Retinal pigment epithelial cell (primary cell): ENCODE results near the gene CA12.

ENCODE experiments used
- DNase-seq: peaks from one replicate; pipeline ENCODE4 v3.0.0-alpha.2; 2010; ENCODE audit warnings: low read depth
- H3K4me3 ChIP-seq: 2 replicates; pipeline ENCODE4 v1.5.1; 2011; ENCODE audit warnings: mild to moderate bottlenecking, low read length, control low read depth, moderate library complexity
- TF ChIP-seq, protein P1 (sequence below): conservative IDR thresholded peaks from 2 replicates; pipeline ENCODE4 v1.5.1; 2011; ENCODE audit warnings: low read depth, low read length, control low read depth, inconsistent platforms

Gene CA12

GRCh38 chr15:63299943-63300575 is 81.6 kb downstream of the CA12 start:
- no peak for DNase-seq
- TF ChIP-seq, protein P1, sequence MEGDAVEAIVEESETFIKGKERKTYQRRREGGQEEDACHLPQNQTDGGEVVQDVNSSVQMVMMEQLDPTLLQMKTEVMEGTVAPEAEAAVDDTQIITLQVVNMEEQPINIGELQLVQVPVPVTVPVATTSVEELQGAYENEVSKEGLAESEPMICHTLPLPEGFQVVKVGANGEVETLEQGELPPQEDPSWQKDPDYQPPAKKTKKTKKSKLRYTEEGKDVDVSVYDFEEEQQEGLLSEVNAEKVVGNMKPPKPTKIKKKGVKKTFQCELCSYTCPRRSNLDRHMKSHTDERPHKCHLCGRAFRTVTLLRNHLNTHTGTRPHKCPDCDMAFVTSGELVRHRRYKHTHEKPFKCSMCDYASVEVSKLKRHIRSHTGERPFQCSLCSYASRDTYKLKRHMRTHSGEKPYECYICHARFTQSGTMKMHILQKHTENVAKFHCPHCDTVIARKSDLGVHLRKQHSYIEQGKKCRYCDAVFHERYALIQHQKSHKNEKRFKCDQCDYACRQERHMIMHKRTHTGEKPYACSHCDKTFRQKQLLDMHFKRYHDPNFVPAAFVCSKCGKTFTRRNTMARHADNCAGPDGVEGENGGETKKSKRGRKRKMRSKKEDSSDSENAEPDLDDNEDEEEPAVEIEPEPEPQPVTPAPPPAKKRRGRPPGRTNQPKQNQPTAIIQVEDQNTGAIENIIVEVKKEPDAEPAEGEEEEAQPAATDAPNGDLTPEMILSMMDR, result no peak

GRCh38 chr15:63296195-63296594 is 85.5 kb downstream of the CA12 start:
- DNase-seq, result no peak
- no peak overlapping the region for H3K4me3 ChIP-seq
- TF ChIP-seq, protein P1, result no peak

More at GRCh38 chr15:63299943-63300575, 81.6 kb downstream of the CA12 start:
- no peak overlapping the region for H3K4me3 ChIP-seq

DNA sequence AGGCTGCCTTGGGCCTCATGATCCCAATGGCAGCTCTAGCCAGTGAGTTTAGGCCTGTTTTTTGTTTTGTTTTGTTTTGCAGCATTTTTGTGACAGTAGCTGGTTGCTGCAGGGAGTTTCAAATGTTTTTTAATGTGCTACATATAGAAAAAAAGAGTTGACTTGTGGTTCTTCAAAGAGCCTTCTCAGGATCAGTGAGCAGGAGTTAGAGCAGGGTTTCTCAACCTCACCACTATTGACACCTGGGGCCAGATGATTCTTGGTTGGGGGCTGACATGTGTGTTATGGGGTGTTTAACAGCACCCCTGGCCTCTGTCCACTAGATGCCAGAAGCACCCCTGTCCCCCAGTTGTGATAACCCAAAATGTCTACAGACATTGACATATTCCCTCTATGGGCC is 86.3 kb downstream of the CA12 start:
- H3K4me3 ChIP-seq, result no peak overlapping the region
- TF ChIP-seq, protein P1, result no peak
- no peak for DNase-seq

DNA sequence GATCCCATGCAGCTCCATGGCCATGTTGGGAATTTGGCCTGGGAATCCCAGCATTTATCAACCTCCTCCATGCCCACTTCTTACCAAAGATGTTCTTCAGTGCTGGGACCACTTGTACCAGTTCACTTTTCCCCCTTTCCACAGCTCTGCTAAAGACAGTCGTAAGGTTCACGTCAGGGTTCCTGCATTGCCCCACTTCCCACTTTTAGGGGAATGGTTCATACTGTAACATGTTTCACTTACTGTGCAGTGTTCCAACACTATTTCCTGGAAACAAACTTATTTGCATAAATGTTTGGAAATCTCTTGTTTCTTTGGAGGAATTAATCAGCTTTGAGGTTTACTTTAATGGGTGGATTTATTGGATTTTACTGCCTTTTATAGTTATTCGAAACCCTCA is 87.3 kb downstream of the CA12 start:
- TF ChIP-seq, protein P1, result no peak
- no peak overlapping the region for H3K4me3 ChIP-seq
- no peak for DNase-seq

DNA sequence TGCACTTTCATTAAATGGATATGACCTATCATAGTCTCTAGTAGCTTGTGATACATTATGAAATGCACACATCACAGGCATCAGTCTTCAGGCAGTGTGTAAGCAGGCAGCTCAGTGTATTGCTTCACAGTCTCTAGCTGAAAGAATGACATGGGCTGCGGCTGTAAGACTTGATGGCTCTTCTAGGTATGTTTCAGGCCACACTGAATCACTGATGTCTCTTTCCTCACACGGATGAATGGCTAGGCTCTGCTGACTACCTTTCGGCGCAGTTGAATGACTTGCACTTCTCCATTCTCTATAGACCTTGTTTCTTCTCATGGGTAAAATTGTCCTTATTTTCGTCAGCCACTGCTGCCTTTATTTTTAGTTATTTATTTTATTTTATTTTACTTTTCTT is 88.9 kb downstream of the CA12 start:
- H3K4me3 ChIP-seq, result no peak overlapping the region
- no peak for DNase-seq
- TF ChIP-seq, protein P1, result no peak

- DNase-seq, result no peak
- TF ChIP-seq, protein P1, result no peak
- no peak overlapping the region for H3K4me3 ChIP-seq
Observed at GRCh38 chr15:63292241-63292640, 89.4 kb downstream of the CA12 start.

- peak; percentile 60 for DNase-seq
- no peak overlapping the region for H3K4me3 ChIP-seq
- TF ChIP-seq, protein P1, result no peak
Observed at GRCh38 chr15:63291507-63291906, 90.1 kb downstream of the CA12 start.
